ENCODE data around the gene MRRF.
"Not testable (repeated sequence)": the region's sequence is repeated elsewhere in the genome, so short reads cannot be mapped to it uniquely, and the experiment has no call there.

The MRRF gene

GRCh38 chr9:122363131-122363530 is 98.4 kb downstream of the MRRF start:
- not testable (repeated sequence) for DNase-seq

GRCh38 chr9:122364117-122364782 is 99.6 kb downstream of the MRRF start:
- DNase-seq = no peak

- no peak for DNase-seq
These were observed 100.1 kb downstream of the MRRF start for GRCh38 chr9:122364783-122365150.

GRCh38 chr9:122366074-122366660 is 101.5 kb downstream of the MRRF start:
- DNase-seq = no peak

GRCh38 chr9:122367065-122367464 is 102.4 kb downstream of the MRRF start:
- DNase-seq = no peak

- DNase-seq = no peak
These were observed 103.2 kb downstream of the MRRF start for GRCh38 chr9:122367774-122368460.

GRCh38 chr9:122368642-122369041 is 104.0 kb downstream of the MRRF start:
- DNase-seq = no peak

- peak in 1 of 2 donors; percentile 32 for DNase-seq
These were observed 105.6 kb downstream of the MRRF start for GRCh38 chr9:122370303-122370702.

GRCh38 chr9:122370869-122371755 is 106.4 kb downstream of the MRRF start, which contains the start of gene PTGS1:
TSS of gene PTGS1 (plus strand) at chr9:122371024. CDS start at chr9:122371085, 61 bp downstream.
- peak; percentile 7 to 38 for DNase-seq

DNA sequence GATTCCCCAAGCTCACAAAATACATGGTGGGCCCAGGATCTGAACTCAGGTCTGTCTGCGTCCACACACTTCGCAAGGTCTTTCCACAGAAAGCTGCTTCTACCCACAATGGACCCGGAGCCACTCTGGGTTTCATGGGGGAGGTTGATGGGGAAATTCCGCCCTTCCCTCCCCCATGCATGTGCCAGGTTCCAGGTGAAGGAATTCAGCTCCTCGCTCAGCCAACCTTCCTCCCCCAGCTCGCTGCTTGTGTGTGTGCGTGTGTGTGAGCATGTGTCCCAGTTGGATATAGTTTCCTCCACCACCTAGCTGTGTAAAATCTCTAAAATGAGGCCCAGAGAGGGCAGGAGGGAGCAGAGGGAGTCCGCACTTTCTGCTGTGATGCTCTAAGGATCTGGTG is 107.2 kb downstream of the MRRF start:
- no peak for DNase-seq

- DNase-seq = no peak
These were observed 108.5 kb downstream of the MRRF start for GRCh38 chr9:122372856-122373845.

GRCh38 chr9:122374885-122375420 is 110.3 kb downstream of the MRRF start:
- no peak for DNase-seq

DNA sequence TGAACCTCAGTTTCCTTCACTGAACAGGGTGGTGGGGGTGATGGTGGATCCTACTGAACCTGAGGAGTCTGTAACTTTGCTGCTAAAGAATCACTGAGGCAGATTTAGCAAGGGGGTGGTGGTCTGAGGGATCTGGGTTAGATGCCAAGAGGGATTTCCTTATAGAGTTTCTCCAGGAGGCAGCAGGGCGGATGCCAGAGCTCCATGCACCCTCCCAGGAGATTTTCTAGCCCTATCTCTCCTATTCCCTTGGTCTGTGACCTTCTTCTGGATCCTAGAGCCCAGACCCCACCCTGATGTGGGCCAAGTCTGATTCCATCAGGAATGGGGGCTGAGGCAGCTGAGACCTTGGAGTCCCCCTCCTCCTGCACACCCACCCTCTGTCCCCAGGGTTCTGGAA is 112.1 kb downstream of the MRRF start:
- no peak for DNase-seq

DNA sequence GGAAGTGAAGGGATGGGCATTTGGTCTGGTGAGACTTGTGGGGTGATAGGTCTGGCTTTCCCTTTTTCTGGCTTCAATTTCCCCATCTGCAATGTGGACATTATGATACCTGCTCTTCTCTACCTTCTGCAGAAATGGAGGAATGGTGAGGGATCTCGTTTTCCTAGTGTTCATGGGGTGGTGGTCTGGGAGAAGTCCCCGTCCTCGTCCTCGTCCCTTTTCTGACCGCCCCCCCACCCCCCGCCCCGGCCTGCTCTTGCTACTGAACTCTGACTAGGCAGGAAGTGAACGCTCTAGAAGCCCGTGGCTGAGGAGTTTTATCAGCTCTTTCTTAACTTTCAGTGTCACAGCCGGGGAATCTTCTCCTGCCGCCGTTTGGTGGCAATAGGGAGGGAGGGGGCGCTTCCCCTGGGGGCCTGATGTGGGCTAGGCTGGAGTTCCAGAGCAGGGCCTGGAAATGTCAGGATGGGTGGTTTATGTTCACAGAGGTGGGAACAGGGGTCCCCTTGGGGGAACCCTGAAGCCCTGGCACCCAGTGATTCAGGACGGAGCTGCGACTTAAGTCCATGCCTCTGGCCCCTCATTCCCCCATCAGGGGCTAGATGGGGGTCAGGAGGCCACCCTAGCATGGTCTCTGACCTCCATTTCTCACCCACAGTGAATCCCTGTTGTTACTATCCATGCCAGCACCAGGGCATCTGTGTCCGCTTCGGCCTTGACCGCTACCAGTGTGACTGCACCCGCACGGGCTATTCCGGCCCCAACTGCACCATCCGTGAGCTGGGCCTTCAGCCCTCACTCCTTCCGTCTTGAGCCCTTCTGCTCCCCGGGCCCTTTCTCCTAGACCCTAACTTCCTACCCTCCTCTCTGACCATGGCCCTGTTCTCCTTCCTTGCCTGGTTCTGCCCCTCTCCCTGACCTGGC is 112.8 kb downstream of the MRRF start:
- no peak for DNase-seq

GRCh38 chr9:122378236-122378635 is 113.6 kb downstream of the MRRF start:
- DNase-seq = no peak

DNA sequence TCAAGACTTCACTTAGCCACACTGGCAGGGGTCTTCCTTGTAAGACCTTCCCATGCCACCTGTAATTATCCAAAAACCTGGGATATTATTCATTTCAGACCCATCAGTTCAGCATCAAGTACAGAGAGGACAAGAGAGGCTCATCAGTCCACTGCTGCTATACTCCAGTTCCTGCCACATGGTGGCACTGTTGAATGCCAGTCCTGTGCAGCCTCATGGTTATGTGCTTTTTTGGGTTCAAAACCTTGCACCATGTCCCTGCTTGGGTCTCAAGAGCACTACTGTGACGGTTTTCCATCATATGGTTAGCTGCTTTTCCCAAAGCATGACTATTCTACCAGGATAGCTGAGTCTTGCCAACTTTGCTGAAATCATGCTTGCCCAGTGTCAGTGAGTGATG is 114.7 kb downstream of the MRRF start:
- no peak for DNase-seq

DNA sequence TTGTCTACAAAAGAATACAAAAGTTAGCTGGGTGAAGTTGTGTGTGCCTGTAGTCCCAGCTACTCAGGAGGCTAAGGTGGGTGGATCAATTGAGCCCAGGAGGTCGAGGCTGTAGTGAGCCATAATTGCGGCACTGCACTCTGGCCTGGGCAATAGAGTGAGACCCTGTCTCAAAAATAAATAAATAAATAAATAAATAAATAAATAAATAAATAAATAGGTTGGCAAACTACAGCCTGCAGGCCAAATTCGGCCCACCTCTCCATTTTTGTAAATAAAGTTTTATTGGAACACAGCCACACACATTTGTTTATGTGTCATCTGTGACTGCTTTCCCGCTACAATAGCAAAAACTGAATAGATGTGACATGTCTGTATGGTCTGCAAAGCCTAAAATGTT is 115.6 kb downstream of the MRRF start:
- DNase-seq = no peak

All from CD4-positive, alpha-beta T cell treated with Interleukin-1 beta for 1 hour (primary cell).